HG02642 (cell line): Measurements from ENCODE around the gene DDX17.

ENCODE experiments used
- ATAC-seq: cut with Tn5 transposase; IDR thresholded peaks from one replicate; pipeline ENCODE4 v1.9.1; 2021; ENCODE audit warnings: mild to moderate bottlenecking; ENCODE audit not compliant: unreplicated experiment, poor library complexity

DDX17 gene

DNA sequence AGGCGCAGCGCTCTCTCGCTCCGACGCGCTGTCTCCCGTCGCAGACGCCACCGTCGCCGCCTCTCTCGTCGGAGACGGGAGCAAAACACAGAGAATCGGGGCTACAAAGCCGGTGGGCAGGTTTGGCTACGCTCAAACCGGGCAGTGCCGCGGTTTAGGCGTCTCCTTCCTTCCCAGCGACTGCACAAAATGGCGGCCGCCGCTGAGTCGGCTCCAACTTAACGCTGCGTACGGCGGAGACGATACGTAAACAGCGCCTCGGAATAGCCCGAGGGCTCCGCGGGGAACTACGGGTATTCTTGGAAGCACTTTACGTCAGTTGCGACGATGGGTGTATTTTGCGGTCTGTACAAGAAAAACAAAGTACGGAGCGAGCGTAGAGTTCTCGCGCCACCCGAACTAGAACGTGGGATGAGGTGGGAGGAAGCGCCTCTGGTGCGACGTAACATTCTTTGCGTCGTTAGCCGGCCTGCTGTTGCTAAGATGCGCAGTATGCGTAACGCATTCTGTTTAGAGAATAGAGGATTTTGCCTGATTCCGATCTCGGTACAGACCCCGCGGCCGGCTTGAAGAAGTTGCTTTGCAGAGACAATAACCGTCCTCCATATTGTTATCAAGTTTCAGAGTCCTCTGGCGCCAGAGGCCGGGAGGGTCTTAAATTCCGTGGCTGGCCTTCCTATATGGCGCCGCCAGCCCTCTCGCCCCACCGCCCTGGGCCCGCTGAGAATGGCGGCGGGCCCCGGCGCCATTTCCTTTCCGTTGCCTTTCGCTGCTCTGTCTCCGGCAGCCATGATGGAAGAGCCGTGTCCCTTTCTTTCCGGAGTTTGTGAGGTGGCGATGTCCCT lies at the start of gene DDX17:
TSS of gene DDX17 (minus strand) at position 194 of the 845 bp plus-strand sequence.
- peak; percentile 89 for ATAC-seq

DNA sequence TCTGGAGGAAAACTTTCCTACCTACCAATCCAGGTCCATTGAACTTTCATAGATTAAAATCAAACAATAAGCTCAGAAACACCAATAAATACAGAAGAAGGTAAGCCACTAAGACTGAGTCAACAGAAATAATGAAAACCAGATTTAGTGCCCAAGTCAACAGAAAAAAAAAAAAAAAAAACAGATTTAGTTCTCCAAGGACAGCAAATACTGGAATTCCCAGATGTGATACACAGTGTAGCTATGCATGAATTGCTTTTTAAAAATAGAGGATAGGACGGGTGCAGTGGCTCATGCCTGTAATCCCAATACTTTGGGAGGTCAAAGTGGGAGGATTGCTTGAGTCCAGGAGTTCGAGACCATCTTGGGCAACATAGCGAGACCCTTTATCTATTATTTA lies 48.2 kb upstream of the DDX17 start:
- ATAC-seq = no peak

DNA sequence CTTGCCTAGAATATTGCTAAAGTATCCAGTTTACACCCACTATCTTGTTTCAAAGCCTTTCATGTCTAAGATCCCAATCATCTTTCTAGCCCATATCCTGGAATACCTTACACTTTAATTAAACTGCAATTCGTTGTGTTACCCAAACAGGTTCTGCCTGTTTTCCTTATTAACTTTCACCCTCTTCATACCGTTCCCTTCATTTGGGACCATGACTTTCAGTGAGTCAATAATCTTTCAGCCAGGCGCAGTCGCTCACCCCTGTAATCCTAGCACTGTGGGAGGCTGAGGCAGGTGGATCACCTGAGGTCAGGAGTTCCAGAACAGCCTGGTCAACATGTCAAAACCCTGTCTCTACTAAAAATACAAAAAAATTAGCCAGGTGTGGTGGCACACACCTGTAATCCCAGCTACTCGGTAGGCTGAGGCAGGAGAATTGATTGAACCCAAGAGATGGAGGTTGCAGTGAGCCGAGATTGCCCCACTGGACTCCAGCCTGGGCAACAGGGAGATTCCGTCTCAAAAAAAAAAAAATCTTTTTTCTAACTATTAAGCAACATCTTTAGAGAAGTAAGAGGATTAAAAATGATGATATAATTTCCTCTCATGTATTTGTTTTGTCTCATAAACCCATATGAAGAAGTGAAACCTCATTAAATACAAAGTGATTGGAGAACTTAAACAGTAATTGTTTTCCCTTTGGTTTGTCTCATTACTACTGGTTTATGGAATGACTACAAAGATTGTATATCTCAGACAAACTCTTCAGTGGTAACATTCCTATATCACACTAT lies 43.2 kb upstream of the DDX17 start:
- ATAC-seq = no peak

DNA sequence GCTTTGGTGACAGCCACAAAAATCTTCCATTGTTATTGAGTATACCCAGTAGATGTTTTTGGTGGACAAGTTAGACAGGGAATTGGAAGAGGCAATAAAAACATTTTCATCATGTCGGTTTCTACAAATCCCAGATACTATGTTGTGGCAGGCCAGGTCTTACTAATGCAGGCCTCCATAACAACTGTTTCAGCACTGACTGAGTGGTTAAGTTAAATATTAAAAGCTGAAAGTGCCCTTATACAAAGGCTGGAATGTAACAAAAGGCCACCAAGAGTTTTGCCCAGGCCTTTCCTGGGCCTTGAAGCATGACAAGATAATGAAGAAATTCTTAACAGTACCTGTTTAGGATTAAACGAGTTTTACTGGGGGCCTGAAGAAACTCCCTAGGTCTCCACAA lies 34.6 kb upstream of the DDX17 start:
- no peak for ATAC-seq

DNA sequence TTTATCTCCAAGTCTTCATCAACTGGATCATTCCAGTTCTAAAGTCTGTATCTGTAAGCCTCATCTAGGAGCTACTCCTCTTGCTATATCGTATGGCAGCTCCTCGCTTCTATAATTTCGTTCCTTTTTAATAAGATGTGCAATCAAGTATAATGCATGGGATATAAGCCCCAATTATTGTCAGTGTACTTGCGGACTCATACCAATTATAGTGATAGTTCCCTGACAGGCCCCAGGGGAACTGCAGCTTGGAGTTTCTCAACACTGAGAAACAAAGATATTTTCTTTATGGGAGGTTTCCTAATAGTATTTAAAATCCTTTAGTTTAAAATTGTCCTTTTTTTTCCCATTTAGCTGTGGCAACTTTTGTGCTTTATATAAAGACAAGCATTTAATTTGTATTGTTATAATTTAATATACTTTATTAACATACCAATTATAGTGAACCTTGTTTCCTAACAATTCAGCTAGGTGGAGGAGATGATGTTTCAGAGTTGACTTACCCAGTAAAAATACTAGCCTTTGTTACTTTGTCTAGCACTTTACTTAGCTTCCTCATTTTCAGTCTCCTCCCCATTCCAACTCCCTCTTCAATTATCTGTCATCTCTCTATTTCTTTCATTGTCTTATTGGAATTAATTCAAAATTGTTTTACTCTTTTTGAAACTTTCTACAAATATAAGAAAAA lies 25.3 kb upstream of the DDX17 start:
- ATAC-seq = no peak

DNA sequence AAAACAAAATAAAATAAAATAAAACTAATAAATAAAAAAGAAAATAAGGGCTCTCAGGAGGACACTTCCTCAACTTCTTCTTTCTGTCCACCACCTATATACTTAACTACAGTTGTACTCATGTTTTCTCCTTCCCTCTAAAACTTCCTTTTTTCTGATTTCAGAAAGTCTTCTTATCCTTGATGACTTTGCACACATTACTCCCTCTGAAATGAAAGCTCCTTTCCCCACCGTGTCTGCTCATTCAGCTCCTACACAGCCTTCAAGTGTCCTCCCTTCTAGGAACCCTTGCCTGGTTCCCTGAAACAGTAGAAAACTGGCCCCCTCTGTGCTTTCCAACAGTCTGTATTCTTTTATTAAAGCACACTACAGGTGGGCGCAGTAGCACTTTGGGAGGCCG lies 18.3 kb upstream of the DDX17 start:
- ATAC-seq = no peak

DNA sequence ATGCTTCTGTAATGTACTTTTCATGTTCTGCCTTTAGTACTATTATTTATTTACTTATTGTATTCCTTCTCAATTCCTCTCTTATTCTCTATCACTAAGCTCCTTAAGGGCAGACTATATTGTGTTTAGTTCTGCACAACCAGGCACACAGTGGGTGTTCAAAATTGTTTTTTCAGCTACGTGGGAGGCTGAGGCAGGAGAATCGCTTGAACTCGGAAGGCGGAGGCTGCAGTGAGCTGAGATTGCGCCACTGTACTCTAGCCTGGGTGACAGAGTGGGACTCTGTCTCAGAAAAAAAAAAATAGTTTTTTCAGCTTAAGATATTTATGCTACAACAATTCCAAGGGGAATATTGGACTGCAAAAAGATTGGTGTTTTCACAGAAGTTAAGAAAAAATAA lies 17.4 kb upstream of the DDX17 start:
- no peak for ATAC-seq

DNA sequence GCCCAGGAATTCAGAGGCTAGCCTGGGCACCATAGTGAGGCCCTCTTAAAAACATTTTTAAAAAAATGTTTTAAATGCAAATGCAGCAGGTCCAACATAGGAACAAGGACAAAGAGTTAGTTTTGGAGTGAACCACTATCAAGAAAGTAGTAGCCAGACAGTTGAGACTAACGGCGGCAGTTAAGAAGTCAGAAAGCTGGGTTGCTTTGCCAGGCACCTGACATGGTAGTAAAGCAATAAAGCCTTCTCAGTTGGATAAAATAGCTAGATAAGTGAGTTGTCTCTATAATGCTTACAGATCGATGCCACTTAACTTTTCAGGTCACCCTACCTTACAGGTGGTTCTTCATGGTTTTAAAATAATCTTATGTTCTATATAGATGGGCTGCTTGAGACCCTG lies 16.9 kb upstream of the DDX17 start:
- no peak for ATAC-seq

DNA sequence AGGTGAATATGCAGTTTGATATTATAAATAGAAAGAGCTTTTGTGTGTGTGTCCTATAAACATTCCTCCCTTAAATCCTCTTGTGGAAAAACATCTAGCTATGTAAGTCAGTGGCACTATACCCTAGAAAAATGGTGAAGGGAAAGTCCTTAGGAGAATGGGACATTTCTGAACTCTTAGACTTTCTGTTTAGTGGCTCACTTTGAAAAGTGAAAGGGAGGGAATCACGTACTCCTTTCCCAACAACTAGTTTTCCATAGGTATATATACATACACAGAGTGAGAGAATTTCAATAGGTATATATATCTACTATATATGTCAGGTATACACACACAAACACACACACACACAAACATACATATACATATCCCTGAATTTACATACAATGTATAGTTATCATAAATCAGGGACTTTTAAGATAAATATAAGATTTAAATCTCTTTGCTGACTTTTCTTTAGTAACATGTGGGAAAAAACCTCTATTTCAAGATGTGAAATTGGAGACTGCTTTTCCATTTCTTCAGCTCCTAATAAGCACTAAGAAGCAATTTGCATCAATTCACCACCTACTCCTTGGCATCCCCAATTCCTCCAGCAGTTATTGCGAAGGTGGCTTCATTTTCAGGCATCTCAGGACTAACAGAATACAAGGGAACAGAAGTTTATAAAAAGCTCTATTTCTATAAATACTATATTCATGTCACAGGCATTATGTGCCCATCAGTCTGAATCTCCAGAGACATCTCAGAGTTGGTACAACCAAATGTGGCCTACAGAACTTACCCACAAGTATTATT lies 13.5 kb upstream of the DDX17 start:
- ATAC-seq = no peak

DNA sequence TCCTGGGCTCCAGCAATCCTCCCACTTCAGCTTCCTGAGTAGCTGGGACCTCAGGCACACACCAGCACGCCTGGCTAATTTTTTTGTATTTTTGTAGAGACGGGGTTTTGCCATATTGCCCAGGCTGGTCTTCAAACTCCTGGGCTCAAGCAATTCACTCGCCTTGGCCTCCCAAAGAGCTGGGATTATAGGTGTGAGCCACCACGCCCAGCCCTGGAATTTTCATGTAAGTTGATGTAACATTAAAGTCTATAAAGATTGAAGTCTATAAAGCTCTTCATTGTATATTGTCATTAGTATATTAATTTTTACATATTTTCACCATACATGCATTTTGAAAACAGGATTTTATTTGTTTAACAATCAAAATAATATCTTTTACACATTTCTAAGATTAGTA lies 12.5 kb upstream of the DDX17 start:
- no peak for ATAC-seq

DNA sequence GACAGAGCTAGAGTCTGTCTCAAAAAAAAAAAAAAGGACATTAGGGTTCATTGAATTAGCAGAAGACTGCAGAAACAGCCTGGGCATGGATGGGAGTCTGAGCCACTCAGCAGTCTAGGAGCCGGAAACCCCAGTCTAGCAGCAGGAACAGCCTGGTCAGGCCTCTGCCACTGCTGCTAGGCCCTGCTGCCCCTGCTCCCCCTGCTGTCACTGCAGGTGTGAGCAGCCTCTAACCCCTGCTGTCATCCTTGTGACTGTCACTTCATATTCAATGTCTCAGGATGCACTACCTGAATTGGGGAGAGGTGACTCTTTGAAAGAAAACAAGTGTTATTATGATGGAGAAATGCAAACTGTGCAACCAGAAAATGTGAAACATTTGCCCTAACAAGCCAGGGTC lies 7.0 kb upstream of the DDX17 start:
- ATAC-seq = no peak

DNA sequence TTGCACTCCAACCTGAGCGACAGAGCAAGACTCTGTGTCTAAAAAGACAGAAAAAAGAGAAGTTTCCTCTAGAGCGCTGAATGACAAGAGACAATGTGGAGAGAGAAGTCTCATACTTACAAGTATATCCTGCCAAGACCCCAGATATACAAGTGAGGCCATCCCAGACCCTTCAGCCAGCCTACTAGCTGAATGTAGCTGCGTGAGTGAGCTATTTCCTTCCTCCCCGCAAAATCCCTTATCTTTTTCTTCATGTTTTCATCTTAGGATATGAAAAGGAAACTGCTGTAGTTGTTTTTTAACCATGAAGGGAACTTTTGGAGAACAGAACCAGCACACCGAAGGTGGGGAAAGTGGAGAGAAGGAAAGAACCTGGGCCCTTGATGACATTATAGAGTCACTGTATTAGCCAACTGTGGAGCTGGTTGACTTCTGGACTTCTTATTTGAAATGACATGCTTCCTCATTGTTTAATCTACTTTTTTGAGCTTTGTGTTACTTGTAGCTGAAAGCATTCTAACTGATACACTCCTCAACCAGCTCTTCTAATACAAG lies 4.4 kb upstream of the DDX17 start:
- no peak for ATAC-seq

DNA sequence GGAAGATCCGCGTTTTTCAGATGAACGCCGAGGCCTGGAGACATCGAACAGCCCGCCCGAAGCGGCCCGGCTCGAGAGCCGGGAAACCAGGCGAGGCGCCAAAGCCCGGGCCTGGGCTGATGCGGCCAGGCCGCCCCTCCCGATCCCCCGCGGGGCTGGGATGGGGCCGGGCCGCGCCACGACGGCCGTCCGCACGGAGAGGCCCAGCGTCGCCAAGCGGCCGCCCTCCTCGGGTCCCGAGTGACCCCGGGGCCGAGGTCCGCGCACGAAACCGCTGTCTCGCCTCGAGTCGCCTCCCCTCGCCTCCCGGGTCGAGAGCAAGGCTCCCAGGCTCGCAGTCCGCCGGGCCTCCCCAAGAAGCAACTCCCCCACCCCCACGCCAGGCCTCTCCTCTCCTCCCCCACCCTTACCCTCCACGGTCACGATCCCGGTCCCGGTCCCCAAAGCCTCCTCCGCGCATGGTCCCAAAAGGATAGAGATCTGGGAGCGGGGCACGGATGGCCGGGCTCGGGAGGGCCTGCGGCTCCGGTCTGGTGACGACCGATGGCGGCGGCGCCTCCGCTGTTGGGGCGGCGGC lies 482 bp downstream of the DDX17 start:
- peak; percentile 30 for ATAC-seq

DNA sequence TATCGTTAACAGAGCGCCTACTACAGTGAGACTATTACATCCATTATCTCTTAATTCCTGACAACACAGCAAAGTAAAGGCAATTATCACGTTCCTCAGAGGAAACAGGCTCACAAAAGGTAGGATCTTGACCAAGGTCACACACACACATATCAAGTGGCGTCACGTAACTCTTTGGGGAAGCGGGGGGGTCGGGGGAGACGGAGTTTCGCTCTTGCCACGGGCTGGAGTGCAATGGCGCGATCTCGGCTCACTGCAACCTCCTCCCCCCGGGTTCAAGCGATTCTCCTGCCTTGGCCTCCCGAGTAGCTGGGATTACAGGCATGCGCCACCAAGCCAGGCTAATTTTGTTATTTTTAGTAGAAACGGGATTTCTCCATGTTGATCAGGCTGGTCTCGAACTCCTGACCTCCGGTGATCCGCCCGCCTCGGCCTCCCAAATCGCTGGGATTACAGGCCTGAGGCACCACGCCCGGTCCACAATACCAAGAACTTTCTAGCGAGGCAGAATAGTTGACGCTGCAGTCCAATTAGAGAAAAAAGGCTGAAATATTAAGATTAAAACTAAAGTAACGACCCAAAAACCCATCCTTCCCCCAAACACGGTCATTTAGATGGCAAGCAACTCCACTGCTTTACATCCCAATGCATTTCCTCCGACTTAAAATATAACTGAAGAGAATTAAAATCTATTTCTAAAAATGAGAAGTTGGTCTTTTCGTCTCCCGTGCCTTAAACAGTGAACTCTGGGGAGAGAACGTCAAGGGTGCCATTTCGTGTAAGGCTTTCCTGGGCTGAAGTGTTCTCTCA lies 1.2 kb downstream of the DDX17 start:
- no peak for ATAC-seq

DNA sequence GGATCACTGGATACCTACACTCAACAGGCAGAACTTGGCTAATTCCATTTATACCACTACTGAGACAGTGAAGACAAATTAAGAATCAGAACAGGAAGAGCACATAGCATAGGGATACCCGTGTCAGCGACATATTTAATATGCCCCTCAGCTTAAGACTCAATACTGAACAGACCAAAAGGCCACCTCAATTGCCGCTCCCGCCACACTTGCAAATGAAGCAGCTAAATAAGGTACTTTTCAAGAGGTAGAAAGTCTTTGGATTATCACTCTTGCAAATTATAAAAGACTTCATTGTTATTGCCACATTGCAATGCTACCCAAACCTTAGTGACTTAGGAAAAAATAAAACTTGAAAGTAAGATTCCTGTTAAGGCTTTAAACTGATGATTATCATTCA lies 3.1 kb downstream of the DDX17 start:
- no peak for ATAC-seq

DNA sequence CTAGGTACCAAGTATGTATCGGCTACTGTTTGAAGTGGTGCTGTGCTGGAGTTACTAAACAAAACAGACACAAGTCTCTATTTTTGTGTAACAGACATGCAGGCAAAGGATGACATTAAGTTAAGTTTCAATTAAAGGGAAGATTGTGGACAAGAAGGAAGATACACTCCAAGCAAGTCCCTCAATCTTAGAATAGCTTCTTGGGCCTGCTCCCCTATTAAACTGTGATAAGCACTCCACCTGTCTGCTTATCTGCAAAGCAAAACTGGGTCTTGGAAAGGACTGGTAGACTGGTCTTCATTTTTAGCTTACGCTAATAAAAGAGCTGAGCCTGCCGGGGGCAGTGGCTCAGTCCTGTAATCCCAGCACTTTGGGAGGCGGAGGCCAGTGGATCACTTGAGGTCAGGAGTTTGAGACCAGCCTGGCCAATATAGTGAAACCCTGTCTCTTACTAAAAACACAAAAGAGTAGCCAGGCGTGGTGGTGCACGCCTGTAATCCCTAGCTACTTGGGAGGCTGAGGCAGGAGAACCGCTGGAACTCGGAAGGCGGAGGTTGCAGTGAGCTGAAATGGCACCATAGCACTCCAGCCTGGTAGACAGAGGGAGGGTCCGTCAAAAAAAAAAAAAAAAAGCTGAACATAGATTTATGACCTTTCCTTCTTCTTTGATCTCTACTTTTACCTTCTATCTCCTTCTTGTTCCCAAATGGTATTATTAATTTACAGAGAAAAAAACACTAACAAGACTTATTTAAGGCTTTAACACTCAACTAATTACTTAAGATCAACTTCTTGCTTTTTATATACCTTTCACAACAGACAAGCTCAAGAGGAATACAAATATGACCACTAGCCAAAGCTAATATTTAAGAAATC lies 4.1 kb downstream of the DDX17 start:
- ATAC-seq = no peak

DNA sequence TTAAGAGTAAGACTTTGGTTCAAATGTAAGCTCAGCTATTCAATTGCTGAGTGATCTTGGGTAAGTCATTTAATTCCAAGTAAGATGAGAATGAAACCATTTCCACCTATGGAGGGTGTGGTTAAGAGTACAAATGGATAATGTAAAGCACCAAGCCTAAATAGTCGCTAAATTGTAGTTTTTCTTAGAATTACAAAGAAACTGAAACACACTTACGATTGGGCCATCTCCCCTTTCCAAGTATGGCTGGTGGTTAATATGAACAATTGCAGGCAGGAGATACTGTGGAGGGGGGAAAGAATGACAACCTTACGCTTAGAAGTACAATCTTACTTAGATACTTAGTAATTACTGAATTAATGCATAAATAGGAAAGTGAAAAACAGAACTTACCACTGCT lies 8.2 kb downstream of the DDX17 start:
- no peak for ATAC-seq

DNA sequence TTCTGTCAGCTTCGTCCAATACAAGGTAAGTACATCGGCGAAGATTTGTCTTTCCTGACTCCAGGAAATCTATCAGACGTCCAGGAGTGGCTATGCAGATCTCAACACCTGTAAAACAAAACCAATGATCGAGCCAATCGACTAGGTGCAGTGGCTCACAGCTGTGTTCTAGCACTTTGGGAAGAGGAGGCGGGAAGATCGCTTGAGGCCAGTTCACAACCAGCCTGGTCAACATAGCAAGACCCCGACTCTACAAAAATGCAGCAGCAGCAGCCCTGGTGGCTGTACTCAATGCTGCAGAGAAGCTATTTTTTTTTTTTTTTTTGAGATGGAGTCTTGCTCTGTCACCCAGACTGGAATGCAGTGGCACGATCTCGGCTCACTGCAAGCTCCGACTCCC lies 11.2 kb downstream of the DDX17 start:
- no peak for ATAC-seq
